H1 (cell line): ENCODE measurements around the gene CKAP5. TPM values are rescaled to one million over a fixed set of nuclear protein-coding genes. Genes with fewer than 3 reads are reported as not detected.

ENCODE experiments used
- CBX8 ChIP-seq: fragments of 300-800, 300-1000 bp; sonication (generic); IDR thresholded peaks from 2 replicates; pipeline ENCODE4 v1.7.1; 2016; ENCODE audit warnings: low read depth, low read length, borderline replicate concordance
- CHD7 ChIP-seq: fragments of 300-600 bp; sonication (generic); IDR thresholded peaks from 2 replicates; pipeline ENCODE4 v1.7.1; 2012; ENCODE audit warnings: low read length, moderate library complexity, mild to moderate bottlenecking, inconsistent platforms; ENCODE audit not compliant: insufficient replicate concordance
- CTCF ChIP-seq, 3 experiments: IDR thresholded peaks; 1 replicate in 2 of 3; 2 replicates in 1 of 3; pipeline versions ENCODE4 v1.5.1 to v1.6.1; 2011; ENCODE audit warnings: low read length in 3 of 3, mild to moderate bottlenecking in 3 of 3, inconsistent platforms in 2 of 3, low read depth in 1 of 3, moderate library complexity in 1 of 3; ENCODE audit not compliant: insufficient read depth in 1 of 3; ENCODE audit errors: control extremely low read depth in 1 of 3
- GTF2F1 ChIP-seq: IDR thresholded peaks from 2 replicates; pipeline ENCODE4 v1.6.1; 2012; ENCODE audit warnings: low read depth, low read length, improper control_type of control experiment, borderline replicate concordance
- KDM4A ChIP-seq: IDR thresholded peaks from one replicate; pipeline ENCODE4 v1.7.1; 2012; ENCODE audit warnings: low read depth, mild to moderate bottlenecking, moderate library complexity, low read length, inconsistent platforms; ENCODE audit not compliant: severe bottlenecking
- MAX ChIP-seq: IDR thresholded peaks from 2 replicates; pipeline ENCODE4 v1.6.1; 2012; ENCODE audit warnings: inconsistent platforms
- NRF1 ChIP-seq: IDR thresholded peaks from 2 replicates; pipeline ENCODE4 v1.6.1; 2011; ENCODE audit warnings: mild to moderate bottlenecking, low read depth, low read length, improper control_type of control experiment
- SAP30 ChIP-seq: fragments of 300-600 bp; sonication (generic); IDR thresholded peaks from 2 replicates; pipeline ENCODE4 v1.7.1; 2012; ENCODE audit warnings: low read length, moderate library complexity, mild to moderate bottlenecking, inconsistent platforms; ENCODE audit not compliant: insufficient read depth, insufficient replicate concordance
- polyA plus RNA-seq, 7 experiments: library from polyadenylated mRNA; depleted of rRNA in 3 of 7; stranded (reverse) in 5 of 7; unstranded in 2 of 7; fragments of >200 nt in 5 of 7; fragments of 200-250 nt in 2 of 7; gene quantifications; 1 replicate in 5 of 7; 2 replicates in 1 of 7; 4 replicates in 1 of 7; pipeline versions ENCODE4 v1.2.1 to v1.2.3, GENCODE V29; 2011 to 2013; ENCODE audit warnings: missing spikeins in 2 of 7, mixed read lengths in 2 of 7
- total RNA-seq: library from RNA; stranded (reverse); fragmentation: NEBNext Ultra II Directional; extraction: Animal tissue kit (Norgen Biotek cat#: 25700); gene quantifications from 2 replicates; pipeline ENCODE4 v1.2.1, GENCODE V29; 2021

CKAP5 gene
- total and polyA plus RNA-seq, 2 of the 8 experiments (the other 6 are each of a cell fraction or from before 2014, with no cell fraction given) = 64.8 to 185 TPM

GRCh38 chr11:46892109-46892508 lies 46.0 kb upstream of the CKAP5 start (continued):
- TF ChIP-seq CHD7 (no peak), CTCF (IDR thresholded peaks at IDR 0.05; ENCODE audit: control extremely low read depth in 1 of 3, insufficient read depth in 1 of 3, low read depth in 1 of 3, low read length in 3 of 3) (no peak), SAP30 (no peak), NRF1 (no peak), MAX (no peak), CBX8 (no peak), KDM4A (no peak), GTF2F1 (no peak)
